Right cardiac atrium (tissue), 5 donors: ENCODE data around the gene RNASE8. TPM values are rescaled to one million over a fixed set of nuclear protein-coding genes. Genes with fewer than 3 reads are reported as not detected.
A peak's percentile ranks its signal among the peaks of the same experiment; 100 is the strongest.

Experiments used
- ATAC-seq, 2 donors: fragments of 200-7000 bp; cut with Tn5 transposase; one replicate each; pipeline versions ENCODE4 v1.8.0 to v1.9.1; 2020; ENCODE audit warnings: moderate library complexity in 2 of 2, mild to moderate bottlenecking in 1 of 2
- DNase-seq, 3 donors: peaks; one replicate each; pipeline ENCODE4 v3.0.0-alpha.2; 2020
- H3K27ac ChIP-seq: one replicate; pipeline ENCODE4 v1.5.1; 2013; ENCODE audit warnings: mild to moderate bottlenecking, low read length, control low read depth, moderate library complexity
- H3K27me3 ChIP-seq: one replicate; pipeline ENCODE4 v1.6.1; 2013; ENCODE audit not compliant: control insufficient read depth, insufficient read depth
- H3K4me1 ChIP-seq: one replicate; pipeline ENCODE4 v1.6.1; 2013; ENCODE audit warnings: low read length; ENCODE audit not compliant: control insufficient read depth, insufficient read depth
- H3K4me3 ChIP-seq: one replicate; pipeline ENCODE4 v1.5.1; 2013; ENCODE audit warnings: low read length, control low read depth
- H3K9me3 ChIP-seq: one replicate; pipeline ENCODE4 v1.6.1; 2013; ENCODE audit warnings: low read length; ENCODE audit not compliant: control insufficient read depth
- WGBS: extraction: QIAGEN DNeasy Blood & Tissue Kit; methylation state at CpG from one replicate; pipeline ENCODE4 v1.1.7; 2013; 5-methylcytosine and 5-hydroxymethylcytosine counted together
- intact Hi-C, 4 donors: fragments of 100-400 bp; cut with DNase I; formaldehyde crosslinking; loops; one replicate each; pipeline versions ENCODE4 v1.11.0 to v1.14.0; 2022 to 2023
- polyA plus RNA-seq: library from polyadenylated mRNA; stranded (reverse); fragments of 200-250 nt; gene quantifications from one replicate; pipeline ENCODE4 v1.2.3, GENCODE V29; 2013
- total RNA-seq, 4 donors: library from RNA; stranded (reverse); fragmentation: NEBNext Ultra II Directional; extraction: Animal tissue kit (Norgen Biotek cat#: 25700); gene quantifications; one replicate each; pipeline ENCODE4 v1.2.1, GENCODE V29; 2021
- donor health status: healthy with polysubstance abuse.
- donor health status: DM: no; HTN: yes; CAD: no.
- donor health status: DM: no; HTN: no; CAD: no.
- donor health status: DM: no; HTN: yes; CAD: no; lungs with severe emphysema.
- donor health status: DM: yes; HTN: yes; CAD: no.

Gene RNASE8
- total and polyA plus RNA-seq, 5 donors = not detected

- intact Hi-C loops = no loop called here
- Histone ChIP-seq H3K9me3 (no peaks in the 10 kb centered on the region), H3K4me1 (peaks cover 3% of the 10 kb centered on the region), H3K27ac (no peak overlapping the region), H3K4me3 (no peak overlapping the region), H3K27me3 (no peaks in the 10 kb centered on the region)
- ATAC-seq (no peak), DNase-seq (no peak)
- 54% methylated on average over 3 of the region's 3 CpGs for whole genome bisulfite sequencing
These were observed 38.8 kb downstream of the RNASE8 start for GRCh38 chr14:21096438-21096837.

DNA sequence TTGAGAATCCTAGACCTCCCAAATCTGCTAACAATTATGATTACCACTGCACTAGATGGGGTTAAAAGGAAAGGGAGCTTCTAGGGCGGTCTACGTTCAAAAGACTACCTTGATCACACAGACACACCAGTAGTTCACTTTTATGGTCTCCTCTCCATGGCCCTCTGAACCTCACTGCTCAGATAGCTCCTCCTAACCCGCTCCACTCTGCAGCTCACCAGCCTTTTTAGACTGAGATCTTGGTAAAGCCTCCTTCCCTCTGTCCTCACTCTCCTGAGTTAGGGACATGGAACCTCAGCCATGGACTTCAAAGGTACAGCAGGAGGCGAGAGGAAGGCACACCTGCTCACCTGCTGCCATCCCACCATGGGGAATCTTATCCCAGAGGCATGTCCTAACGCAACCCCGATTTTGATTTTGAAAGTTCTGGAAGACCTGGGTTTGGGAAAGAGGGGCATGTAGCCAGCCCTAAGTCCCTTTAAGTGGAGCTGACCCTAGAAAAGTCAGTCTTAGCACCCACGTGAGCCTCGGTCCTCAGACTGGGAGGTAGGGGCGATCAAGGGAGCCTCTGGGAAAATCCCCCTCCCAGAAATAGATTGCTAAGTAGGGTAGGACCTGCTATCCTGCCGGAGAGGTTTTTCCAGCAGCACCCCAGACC, 39.5 kb downstream of the RNASE8 start:
- Histone ChIP-seq H3K27ac (peak overlapping the region; percentile 74), H3K4me1 (peaks cover 3% of the 10 kb centered on the region), H3K4me3 (peak overlapping the region; percentile 4), H3K27me3 (no peaks in the 10 kb centered on the region), H3K9me3 (no peaks in the 10 kb centered on the region)
- ATAC-seq = no peak
- 50% methylated on average over 10 of the region's 10 CpGs for WGBS
- intact Hi-C loops = no loop called here
- no peak for DNase-seq

DNA sequence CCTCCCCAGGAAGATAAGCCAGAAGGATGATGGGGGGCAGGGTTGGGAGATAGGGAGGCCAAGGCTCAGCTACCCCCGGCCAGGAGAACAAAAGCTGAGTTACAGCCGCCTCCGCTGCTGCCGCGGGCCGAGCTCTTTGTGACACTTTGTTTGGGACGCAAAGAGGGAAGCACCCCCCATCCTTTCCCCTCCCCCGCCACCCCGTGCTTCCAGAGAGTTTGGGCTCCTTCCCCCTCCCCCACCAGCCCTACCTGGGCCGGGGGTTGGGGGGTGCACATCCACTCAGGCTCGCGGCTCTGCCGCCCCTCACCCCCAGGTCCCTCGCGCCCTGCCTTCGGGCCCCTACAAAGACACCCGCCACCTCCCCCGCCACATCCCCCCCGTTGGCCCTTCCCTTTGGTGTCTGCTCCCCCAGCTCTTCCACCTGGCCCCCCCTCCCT, 40.0 kb downstream of the RNASE8 start:
- intact Hi-C loops = no loop called here
- Histone ChIP-seq H3K27me3 (no peaks in the 10 kb centered on the region), H3K9me3 (no peaks in the 10 kb centered on the region), H3K4me3 (peak overlapping the region; percentile 99), H3K27ac (peak overlapping the region; percentile 74), H3K4me1 (peaks cover 3% of the 10 kb centered on the region)
- DNase-seq = peak in 2 of 3 donors; percentile 72 to 73
- WGBS = 5% methylated on average over 19 of the region's 19 CpGs
- peak in 1 of 2 donors; percentile 5 for ATAC-seq

DNA sequence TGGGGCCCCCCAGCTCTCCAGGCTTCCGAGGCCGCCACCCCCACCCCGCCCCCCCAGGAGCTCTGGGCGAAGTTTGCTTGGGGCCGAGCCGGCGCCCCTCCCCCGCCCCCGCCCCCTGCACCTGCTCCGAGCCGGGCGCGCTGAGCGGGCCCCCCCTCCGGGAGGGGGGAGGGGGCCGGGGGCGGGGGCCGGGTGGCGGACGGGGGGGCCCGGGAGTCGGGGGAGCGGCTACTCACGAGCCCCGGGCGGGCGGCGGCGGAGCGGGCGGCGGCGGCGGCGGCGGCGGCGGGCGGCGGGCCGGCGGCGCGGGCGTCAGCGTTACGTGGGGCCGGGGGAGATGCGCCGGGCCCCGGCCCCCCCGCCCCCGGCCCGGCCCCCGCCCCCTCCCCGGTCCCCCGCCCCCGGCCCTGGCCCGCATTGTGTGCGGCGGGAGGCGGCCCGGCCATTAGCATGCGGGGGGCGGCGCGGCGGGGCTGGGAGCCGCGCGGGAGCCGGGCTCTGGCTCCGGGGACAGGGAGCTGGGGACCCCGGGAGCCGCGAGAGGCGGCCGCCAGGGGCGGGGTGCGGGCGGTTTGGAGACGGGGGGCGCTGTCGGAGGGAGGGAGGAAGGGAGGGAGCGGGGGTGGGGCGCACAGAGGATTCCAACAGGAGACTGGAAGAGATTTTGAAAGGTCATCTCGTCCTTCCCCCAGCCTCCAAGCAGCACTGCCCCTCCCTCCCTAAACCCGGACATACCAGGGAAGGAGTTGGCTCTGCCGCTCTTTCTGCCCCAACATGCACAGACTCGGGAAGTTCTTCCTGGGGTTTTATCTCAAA, 40.7 kb downstream of the RNASE8 start, which contains the start of gene ZNF219:
Gene ZNF219, minus strand, starts transcription at position 580 of the 816 bp plus-strand sequence. CDS start 5,064 bp downstream, outside the sequence.
- no peaks in the 10 kb centered on the region for H3K9me3 ChIP-seq
- H3K4me3 ChIP-seq = peak within 1 kb of the TSS; percentile 99
- peak within 1 kb of the TSS; percentile 93 for H3K27ac ChIP-seq
- peaks cover 3% of the 10 kb centered on the region for H3K4me1 ChIP-seq
- WGBS = 1% methylated on average over 84 of the region's 90 CpGs
- ATAC-seq = peak; percentile 62 to 63
- no peaks in the 10 kb centered on the region for H3K27me3 ChIP-seq
- peak; percentile 78 to 88 (median 87) for DNase-seq
- intact Hi-C loops = no loop called here

DNA sequence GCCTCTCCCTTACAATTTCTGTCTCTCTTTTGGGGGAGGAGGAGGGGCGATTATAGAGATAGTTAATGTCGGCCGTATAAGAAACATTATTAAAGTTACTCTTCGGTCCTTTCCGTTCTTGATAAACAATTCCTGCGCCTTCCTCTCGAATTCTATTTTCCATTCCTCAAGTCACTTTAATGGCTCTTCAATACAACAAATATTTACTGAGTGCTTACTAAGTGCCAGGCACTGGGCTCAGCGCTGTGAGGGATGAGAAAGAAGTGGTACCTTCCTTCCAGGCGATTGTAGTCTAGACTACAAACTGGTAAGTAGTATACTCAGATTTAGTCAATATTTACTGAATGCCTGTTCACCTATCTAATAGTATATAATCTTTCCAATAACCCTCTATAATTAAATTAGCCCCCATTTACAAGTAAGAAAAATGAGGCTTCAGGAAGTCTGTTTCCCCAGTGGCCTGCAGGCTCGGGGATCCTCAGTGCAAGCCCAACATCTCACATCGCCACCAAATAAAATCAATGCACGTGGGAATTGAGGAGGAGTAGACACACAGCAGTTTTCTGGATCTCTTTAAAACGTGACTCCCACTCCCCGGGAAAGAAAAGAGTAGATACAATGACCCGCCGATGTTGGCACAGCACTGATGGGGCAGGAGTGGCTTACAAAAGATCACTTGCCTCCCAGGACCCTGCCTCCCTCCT, 41.4 kb downstream of the RNASE8 start:
- no peaks in the 10 kb centered on the region for H3K9me3 ChIP-seq
- peak overlapping the region; percentile 99 for H3K4me3 ChIP-seq
- ATAC-seq = no peak
- 5% methylated on average over 16 of the region's 16 CpGs for WGBS
- no peak for DNase-seq
- intact Hi-C loops = no loop called here
- no peaks in the 10 kb centered on the region for H3K27me3 ChIP-seq
- H3K27ac ChIP-seq = peak overlapping the region; percentile 93
- H3K4me1 ChIP-seq = peaks cover 3% of the 10 kb centered on the region

DNA sequence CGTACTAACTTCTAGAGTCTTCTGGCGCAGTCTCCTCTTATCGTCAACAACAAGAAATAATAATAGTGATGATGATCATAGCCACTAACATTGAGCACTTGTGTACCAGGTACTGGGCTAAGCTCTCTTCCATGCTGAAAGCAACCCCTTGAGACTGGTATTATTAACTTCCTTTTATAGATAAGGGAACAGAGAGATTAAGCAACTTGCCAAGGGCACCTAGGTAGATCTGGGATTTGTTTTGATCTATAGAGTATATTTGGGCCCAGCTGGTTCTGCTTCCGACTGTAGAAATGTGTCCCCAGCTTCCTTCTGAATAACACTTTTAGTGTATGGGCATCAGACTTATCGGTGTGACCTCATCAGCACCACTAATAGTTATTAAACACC, 42.0 kb downstream of the RNASE8 start:
- Histone ChIP-seq H3K4me3 (no peak overlapping the region), H3K27me3 (no peaks in the 10 kb centered on the region), H3K27ac (peak overlapping the region; percentile 66), H3K9me3 (no peaks in the 10 kb centered on the region), H3K4me1 (peaks cover 3% of the 10 kb centered on the region)
- ATAC-seq (no peak), DNase-seq (no peak)
- WGBS = 58% methylated on average over 5 of the region's 5 CpGs
- intact Hi-C loops = no loop called here

GRCh38 chr14:21100931-21101330, 43.3 kb downstream of the RNASE8 start, which contains the start of gene TMEM253:
Gene TMEM253, plus strand, starts transcription at chr14:21101066. Its CDS starts 278 bp downstream, at chr14:21101344.
- Histone ChIP-seq H3K4me1 (peaks cover 3% of the 10 kb centered on the region), H3K4me3 (no peak within 1 kb of the TSS), H3K27ac (no peak within 1 kb of the TSS), H3K9me3 (no peaks in the 10 kb centered on the region), H3K27me3 (no peaks in the 10 kb centered on the region)
- no peak for DNase-seq
- ATAC-seq = no peak
- 90% methylated on average over 5 of the region's 5 CpGs for WGBS
- intact Hi-C loops = no loop called here

DNA sequence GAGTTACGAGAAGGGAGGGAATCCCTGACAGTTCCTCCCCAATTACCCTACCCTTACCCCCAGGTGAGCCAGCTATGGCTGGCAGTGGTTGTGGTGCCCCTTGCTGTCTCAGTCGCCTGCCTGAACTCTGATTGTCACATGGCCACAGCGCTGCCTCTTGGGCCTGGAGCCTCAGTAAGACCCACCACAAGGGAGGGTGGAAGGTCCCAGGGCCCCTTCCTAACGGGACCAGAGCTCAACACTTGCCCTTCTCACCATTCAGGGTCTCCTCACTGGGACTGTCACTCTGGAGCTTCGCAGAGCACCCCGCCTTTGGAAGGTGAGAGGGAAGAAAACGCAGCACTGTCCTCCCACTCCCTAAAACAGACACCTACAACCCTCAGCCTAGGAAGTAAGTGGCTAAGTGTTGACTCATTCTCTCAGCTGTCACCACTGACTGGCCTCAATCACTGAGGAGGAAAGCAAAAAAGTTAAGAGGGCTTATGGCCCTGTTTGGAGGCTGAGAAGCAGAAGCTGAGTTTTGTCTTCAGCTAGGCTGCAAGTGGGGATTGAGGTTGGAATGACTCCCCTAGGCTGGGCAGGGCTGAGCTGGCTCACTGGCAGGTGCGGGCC, 44.3 kb downstream of the RNASE8 start:
- Histone ChIP-seq H3K4me1 (peaks cover 3% of the 10 kb centered on the region), H3K27ac (no peak overlapping the region), H3K9me3 (no peaks in the 10 kb centered on the region), H3K27me3 (no peaks in the 10 kb centered on the region), H3K4me3 (no peak overlapping the region)
- ATAC-seq = no peak
- intact Hi-C loops = no loop called here
- WGBS = 85% methylated on average over 8 of the region's 8 CpGs
- no peak for DNase-seq

- intact Hi-C loops = no loop called here
- no peak for ATAC-seq
- H3K4me1 ChIP-seq = no peaks in the 10 kb centered on the region
These were observed 45.1 kb downstream of the RNASE8 start for GRCh38 chr14:21102521-21103410.

DNA sequence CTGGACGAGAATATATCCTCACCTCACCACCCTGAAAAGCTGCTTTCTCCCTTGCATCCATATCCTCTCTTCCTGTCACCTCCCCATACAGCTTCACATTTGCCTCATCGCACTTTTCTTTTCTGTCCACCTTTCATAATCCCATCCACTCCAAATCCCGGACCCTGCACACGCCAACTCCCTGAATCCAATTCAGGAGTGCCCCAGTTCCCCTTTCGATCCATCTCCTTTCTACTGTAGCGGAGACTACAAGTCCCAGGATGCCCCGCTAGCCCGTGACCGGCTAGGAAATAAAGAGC, 45.7 kb downstream of the RNASE8 start:
- ATAC-seq (no peak), DNase-seq (no peak)
- intact Hi-C loops = no loop called here
- Histone ChIP-seq H3K4me1 (no peaks in the 10 kb centered on the region), H3K9me3 (no peaks in the 10 kb centered on the region), H3K27me3 (no peaks in the 10 kb centered on the region), H3K4me3 (peak overlapping the region; percentile 9), H3K27ac (no peak overlapping the region)
- WGBS = under 1% methylated on average over 9 of the region's 9 CpGs

More at GRCh38 chr14:21102521-21103410, 45.1 kb downstream of the RNASE8 start:
- peak overlapping the region; percentile 9 for H3K4me3 ChIP-seq
- no peak for DNase-seq
- H3K9me3 ChIP-seq = no peaks in the 10 kb centered on the region
- no peaks in the 10 kb centered on the region for H3K27me3 ChIP-seq
- 20% methylated on average over 9 of the region's 9 CpGs for WGBS
- no peak overlapping the region for H3K27ac ChIP-seq
